Loucy (cell line): ENCODE measurements around the gene ZFAND3.

ENCODE experiments used
- EZH2phosphoT487 ChIP-seq: fragments of 200-600 bp; IDR thresholded peaks from 2 replicates; pipeline ENCODE4 v1.6.1; 2018; ENCODE audit warnings: antibody characterized with exemption, mild to moderate bottlenecking, moderate library complexity, borderline replicate concordance
- TF ChIP-seq, protein P1 (sequence below): fragments of 200-600 bp; sonication (generic); conservative IDR thresholded peaks from 2 replicates; pipeline ENCODE4 v1.5.1; 2014; ENCODE audit warnings: mild to moderate bottlenecking, antibody characterized with exemption, low read length

DNA sequence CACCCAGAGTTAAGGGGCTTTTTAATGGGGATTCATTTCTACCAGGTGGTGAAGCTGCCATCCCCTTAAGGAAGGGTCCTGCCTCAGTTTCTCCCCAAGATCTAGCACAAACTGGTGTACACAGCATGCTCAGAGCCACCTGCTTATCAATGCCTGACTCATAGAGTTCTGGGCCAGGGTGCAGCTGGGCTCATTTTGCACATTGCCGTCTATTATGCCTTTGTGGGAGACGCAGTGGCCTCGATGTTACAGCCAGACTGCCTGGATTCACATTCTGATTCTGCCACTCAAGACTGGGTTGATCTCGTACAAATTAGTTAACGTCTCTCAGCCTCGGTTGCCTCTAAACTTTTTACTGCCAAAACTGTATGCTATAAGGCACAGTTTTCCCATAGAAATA, 365.7 kb downstream of the ZFAND3 start:
- TF ChIP-seq, protein P1, sequence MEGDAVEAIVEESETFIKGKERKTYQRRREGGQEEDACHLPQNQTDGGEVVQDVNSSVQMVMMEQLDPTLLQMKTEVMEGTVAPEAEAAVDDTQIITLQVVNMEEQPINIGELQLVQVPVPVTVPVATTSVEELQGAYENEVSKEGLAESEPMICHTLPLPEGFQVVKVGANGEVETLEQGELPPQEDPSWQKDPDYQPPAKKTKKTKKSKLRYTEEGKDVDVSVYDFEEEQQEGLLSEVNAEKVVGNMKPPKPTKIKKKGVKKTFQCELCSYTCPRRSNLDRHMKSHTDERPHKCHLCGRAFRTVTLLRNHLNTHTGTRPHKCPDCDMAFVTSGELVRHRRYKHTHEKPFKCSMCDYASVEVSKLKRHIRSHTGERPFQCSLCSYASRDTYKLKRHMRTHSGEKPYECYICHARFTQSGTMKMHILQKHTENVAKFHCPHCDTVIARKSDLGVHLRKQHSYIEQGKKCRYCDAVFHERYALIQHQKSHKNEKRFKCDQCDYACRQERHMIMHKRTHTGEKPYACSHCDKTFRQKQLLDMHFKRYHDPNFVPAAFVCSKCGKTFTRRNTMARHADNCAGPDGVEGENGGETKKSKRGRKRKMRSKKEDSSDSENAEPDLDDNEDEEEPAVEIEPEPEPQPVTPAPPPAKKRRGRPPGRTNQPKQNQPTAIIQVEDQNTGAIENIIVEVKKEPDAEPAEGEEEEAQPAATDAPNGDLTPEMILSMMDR = no peak
- no peak for TF ChIP-seq EZH2phosphoT487
